HepG2 (cell line): Measurements from ENCODE around the gene KIF3C. TPM values are rescaled to one million over a fixed set of nuclear protein-coding genes. Genes with fewer than 3 reads are reported as not detected.
A peak's percentile ranks its signal among the peaks of the same experiment; 100 is the strongest.

Experiments
- ARID2 ChIP-seq: sonication (generic); formaldehyde crosslinking; IDR thresholded peaks from 2 replicates; pipeline ENCODE4 v1.8.1; 2022; ENCODE audit warnings: mild to moderate bottlenecking, missing genetic modification reagents, borderline replicate concordance
- ARNTL ChIP-seq: sonication (generic); formaldehyde crosslinking; IDR thresholded peaks from 2 replicates; pipeline ENCODE4 v1.4.0; 2020; ENCODE audit warnings: mild to moderate bottlenecking, missing genetic modification reagents
- FOXC1 ChIP-seq: sonication (generic); formaldehyde crosslinking; IDR thresholded peaks from 2 replicates; pipeline ENCODE4 v1.8.0; 2022; ENCODE audit warnings: mild to moderate bottlenecking, missing genetic modification reagents, borderline replicate concordance
- FOXO1 ChIP-seq: sonication (generic); formaldehyde crosslinking; IDR thresholded peaks from 2 replicates; pipeline ENCODE4 v1.4.0; 2020; ENCODE audit warnings: missing genetic modification reagents
- GATAD2A ChIP-seq: IDR thresholded peaks from 2 replicates; pipeline ENCODE4 v1.6.1; 2016
- MED1 ChIP-seq: sonication (generic); formaldehyde crosslinking; IDR thresholded peaks from 2 replicates; pipeline ENCODE4 v1.4.0; 2020; ENCODE audit warnings: missing genetic modification reagents
- MED13 ChIP-seq: sonication (generic); formaldehyde crosslinking; IDR thresholded peaks from 2 replicates; pipeline ENCODE4 v1.5.0; 2020; ENCODE audit warnings: missing genetic modification reagents
- MIER2 ChIP-seq: IDR thresholded peaks from 2 replicates; pipeline ENCODE4 v1.6.1; 2016; ENCODE audit warnings: missing biosample characterization, missing genetic modification reagents
- NFE2L2 ChIP-seq: fragments of 150-350 bp; IDR thresholded peaks from 2 replicates; pipeline ENCODE4 v1.6.1; 2014; ENCODE audit warnings: low read length
- PRPF4 ChIP-seq: fragments of 200-400 bp; formaldehyde crosslinking; IDR thresholded peaks from 2 replicates; pipeline ENCODE4 v1.6.1; 2016; ENCODE audit warnings: low read length, low read depth; ENCODE audit not compliant: poor library complexity, severe bottlenecking
- RBFOX2 ChIP-seq: fragments of 200-400 bp; formaldehyde crosslinking; IDR thresholded peaks from 2 replicates; pipeline ENCODE4 v1.6.1; 2017; ENCODE audit warnings: low read depth, mild to moderate bottlenecking, low read length
- RERE ChIP-seq: IDR thresholded peaks from 2 replicates; pipeline ENCODE4 v1.6.1; 2016; ENCODE audit warnings: low read depth, missing genetic modification reagents, missing compliant biosample characterization
- SETDB1 ChIP-seq: sonication (generic); formaldehyde crosslinking; IDR thresholded peaks from 2 replicates; pipeline ENCODE4 v1.5.1; 2020; ENCODE audit warnings: missing genetic modification reagents, mild to moderate bottlenecking, borderline replicate concordance
- SMARCE1 ChIP-seq: fragments of 450-650 bp; IDR thresholded peaks from 2 replicates; pipeline ENCODE4 v1.6.1; 2017; ENCODE audit warnings: borderline replicate concordance
- THAP7 ChIP-seq: sonication (generic); formaldehyde crosslinking; IDR thresholded peaks from 2 replicates; pipeline ENCODE4 v1.8.1; 2023; ENCODE audit warnings: mild to moderate bottlenecking, missing genetic modification reagents
- ZNF276 ChIP-seq: sonication (generic); formaldehyde crosslinking; IDR thresholded peaks from 2 replicates; pipeline ENCODE4 v1.4.0; 2020; ENCODE audit warnings: mild to moderate bottlenecking, low read depth, missing genetic modification reagents
- ZNF33B ChIP-seq: sonication (generic); formaldehyde crosslinking; IDR thresholded peaks from 2 replicates; pipeline ENCODE4 v1.5.1; 2020; ENCODE audit warnings: mild to moderate bottlenecking, missing genetic modification reagents
- ZNF383 ChIP-seq: sonication (generic); formaldehyde crosslinking; IDR thresholded peaks from 2 replicates; pipeline ENCODE4 v1.4.0; 2020; ENCODE audit warnings: missing genetic modification reagents, mild to moderate bottlenecking, borderline replicate concordance
- ZNF678 ChIP-seq: sonication (generic); formaldehyde crosslinking; IDR thresholded peaks from 2 replicates; pipeline ENCODE4 v1.4.0; 2020; ENCODE audit warnings: mild to moderate bottlenecking, missing genetic modification reagents
- ZSCAN29 ChIP-seq: sonication (generic); formaldehyde crosslinking; conservative IDR thresholded peaks from 2 replicates; pipeline ENCODE4 v1.4.0; 2020; ENCODE audit warnings: mild to moderate bottlenecking, missing genetic modification reagents
- polyA plus RNA-seq, 8 experiments: library from polyadenylated mRNA; depleted of rRNA in 3 of 8; stranded (reverse) in 7 of 8; unstranded in 1 of 8; fragments of >200 nt; fragmentation: Illumina TruSeq in 4 of 8; extraction: Trizol in 4 of 8; gene quantifications; 2 replicates each; pipeline versions ENCODE4 v1.2.1 to v1.2.3, GENCODE V29; 2011 to 2016; ENCODE audit warnings: low read depth in 4 of 8, missing spikeins in 1 of 8, mixed read lengths in 1 of 8; ENCODE audit not compliant: insufficient read depth in 1 of 8
- total RNA-seq, 5 experiments: library from RNA; depleted of rRNA; stranded (reverse); fragments of >200 nt; fragmentation: Illumina TruSeq; extraction: Trizol; gene quantifications; 2 replicates each; pipeline ENCODE4 v1.2.3, GENCODE V29; 2016; ENCODE audit warnings: low read depth in 1 of 5
- TF ChIP-seq, protein P1 (sequence below), 2 experiments: sonication (generic) in 1 of 2; formaldehyde crosslinking in 1 of 2; IDR thresholded peaks; 2 replicates each; pipeline versions ENCODE4 v1.4.0 to v1.6.1; 2018 to 2020; ENCODE audit warnings: missing genetic modification reagents in 2 of 2, borderline replicate concordance in 1 of 2, low read depth in 1 of 2, mild to moderate bottlenecking in 1 of 2, missing biosample characterization in 1 of 2

The KIF3C gene
- total and polyA plus RNA-seq, 2 of the 13 experiments (the other 11 are each of a cell fraction or from before 2014, with no cell fraction given), result 3.6 to 4.9 TPM

DNA sequence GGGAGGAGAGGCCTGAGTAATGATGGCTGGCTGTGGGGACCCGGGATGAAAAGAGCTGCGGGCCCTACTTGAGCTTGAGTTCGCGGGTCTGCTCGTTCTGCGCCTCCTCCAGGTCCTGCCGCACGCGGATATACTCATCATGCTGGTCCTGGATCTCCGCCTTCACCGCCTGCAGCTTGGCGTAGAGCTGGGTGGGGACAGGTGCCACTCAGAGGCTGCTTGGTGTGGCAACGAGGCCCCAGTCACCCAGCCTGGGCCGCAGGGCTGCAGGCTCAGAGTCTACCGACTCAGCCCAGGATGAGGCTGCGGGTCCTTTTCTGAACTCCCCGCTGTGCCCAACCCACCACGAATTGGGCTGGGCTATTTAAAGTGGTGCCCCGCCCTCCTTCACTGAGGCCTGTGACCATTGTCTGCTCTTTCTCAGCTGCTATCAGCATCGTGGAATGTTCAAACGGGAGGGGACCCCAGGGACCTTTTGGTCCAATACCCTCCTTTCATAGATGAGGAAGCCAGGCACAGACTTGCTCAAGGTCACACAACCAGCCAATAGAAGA is 28.0 kb downstream of the KIF3C start (continued):
- no peak for TF ChIP-seq RERE
- TF ChIP-seq GATAD2A (CRISPR knock-in tag), result no peak
- no peak for TF ChIP-seq ZSCAN29 (CRISPR knock-in tag)
- 0 out of 2 replicates have a peak, but pooled peaks have one; percentile 20 for TF ChIP-seq MIER2 (CRISPR knock-in tag)
- TF ChIP-seq ZNF678 (CRISPR knock-in tag), result no peak
- no peak for TF ChIP-seq ARID2
- TF ChIP-seq THAP7 (CRISPR knock-in tag), result no peak
- no peak for TF ChIP-seq FOXO1
- TF ChIP-seq, protein P1, sequence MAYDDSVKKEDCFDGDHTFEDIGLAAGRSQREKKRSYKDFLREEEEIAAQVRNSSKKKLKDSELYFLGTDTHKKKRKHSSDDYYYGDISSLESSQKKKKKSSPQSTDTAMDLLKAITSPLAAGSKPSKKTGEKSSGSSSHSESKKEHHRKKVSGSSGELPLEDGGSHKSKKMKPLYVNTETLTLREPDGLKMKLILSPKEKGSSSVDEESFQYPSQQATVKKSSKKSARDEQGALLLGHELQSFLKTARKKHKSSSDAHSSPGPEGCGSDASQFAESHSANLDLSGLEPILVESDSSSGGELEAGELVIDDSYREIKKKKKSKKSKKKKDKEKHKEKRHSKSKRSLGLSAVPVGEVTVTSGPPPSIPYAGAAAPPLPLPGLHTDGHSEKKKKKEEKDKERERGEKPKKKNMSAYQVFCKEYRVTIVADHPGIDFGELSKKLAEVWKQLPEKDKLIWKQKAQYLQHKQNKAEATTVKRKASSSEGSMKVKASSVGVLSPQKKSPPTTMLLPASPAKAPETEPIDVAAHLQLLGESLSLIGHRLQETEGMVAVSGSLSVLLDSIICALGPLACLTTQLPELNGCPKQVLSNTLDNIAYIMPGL (CRISPR knock-in tag; IDR thresholded peaks at IDR 0.05; ENCODE audit: borderline replicate concordance in 1 of 2, low read depth in 1 of 2), result no peak
- TF ChIP-seq NFE2L2, result no peak
- TF ChIP-seq MED1 (CRISPR knock-in tag), result no peak; the same call in 1 of the 2 replicates
- no peak for TF ChIP-seq ZNF276 (CRISPR knock-in tag)
- TF ChIP-seq PRPF4, result no peak
- TF ChIP-seq SMARCE1, result no peak
- TF ChIP-seq ZNF33B (CRISPR knock-in tag), result 0 out of 2 replicates have a peak, but pooled peaks have one; percentile 39
- TF ChIP-seq FOXC1 (CRISPR knock-in tag), result no peak
- TF ChIP-seq ZNF383 (CRISPR knock-in tag), result no peak
- TF ChIP-seq MED13, result no peak
- no peak for TF ChIP-seq SETDB1
- TF ChIP-seq RBFOX2, result no peak
- no peak for TF ChIP-seq ARNTL (CRISPR knock-in tag)
